Measurements from ENCODE around the gene SLC17A7. TPM values are rescaled to one million over a fixed set of nuclear protein-coding genes. Genes with fewer than 3 reads are reported as not detected.

SLC17A7 gene
- total RNA-seq, 4 donors from 2014 or later, result 0.60 to 1.2 (median 1.1) TPM

DNA sequence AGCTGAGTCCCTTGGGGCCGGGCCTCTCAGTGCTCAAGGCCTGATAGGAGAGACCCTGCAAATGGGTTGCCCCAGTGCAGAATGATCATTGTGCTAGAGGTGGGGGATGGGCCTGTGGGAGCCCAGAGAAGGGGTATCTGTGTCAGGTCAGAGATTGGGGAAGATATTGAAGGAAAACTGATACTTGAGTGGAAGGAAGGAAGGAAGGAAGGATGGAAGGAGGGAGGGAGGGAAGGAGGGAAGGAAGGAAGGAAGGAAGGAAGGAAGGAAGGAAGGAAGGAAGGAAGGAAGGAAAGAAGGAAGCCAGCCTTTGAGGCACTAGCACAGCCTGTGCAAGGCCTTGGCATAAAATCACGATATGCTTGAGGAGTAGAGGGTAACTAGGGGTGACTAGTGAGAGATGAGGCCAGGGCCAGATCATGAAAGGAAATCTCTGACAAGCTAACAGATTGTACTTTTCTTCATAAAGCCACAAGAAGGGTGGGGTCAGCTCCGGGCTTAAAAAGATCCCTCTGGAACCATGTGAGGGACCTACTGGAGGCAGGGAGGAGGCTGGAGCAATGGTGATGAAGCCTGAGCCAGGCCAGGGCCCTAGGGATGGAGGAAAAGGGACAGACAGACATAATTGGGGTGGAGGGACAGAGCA is 29.5 kb downstream of the SLC17A7 start:
- Histone ChIP-seq H3K4me1 (no peaks in the 10 kb centered on the region), H3K9me3 (no peaks in the 10 kb centered on the region), H3K36me3 (no peaks in the 10 kb centered on the region), H3K4me3 (no peak overlapping the region), H3K27me3 (peaks cover 16% of the 10 kb centered on the region), H3K27ac (no peak overlapping the region)
- TF ChIP-seq POLR2A (IDR thresholded peaks at IDR 0.05), result no peak
- TF ChIP-seq POLR2AphosphoS5 (IDR thresholded peaks at IDR 0.05), result no peak
- TF ChIP-seq EP300 (IDR thresholded peaks at IDR 0.05), result no peak
- TF ChIP-seq, protein P1, sequence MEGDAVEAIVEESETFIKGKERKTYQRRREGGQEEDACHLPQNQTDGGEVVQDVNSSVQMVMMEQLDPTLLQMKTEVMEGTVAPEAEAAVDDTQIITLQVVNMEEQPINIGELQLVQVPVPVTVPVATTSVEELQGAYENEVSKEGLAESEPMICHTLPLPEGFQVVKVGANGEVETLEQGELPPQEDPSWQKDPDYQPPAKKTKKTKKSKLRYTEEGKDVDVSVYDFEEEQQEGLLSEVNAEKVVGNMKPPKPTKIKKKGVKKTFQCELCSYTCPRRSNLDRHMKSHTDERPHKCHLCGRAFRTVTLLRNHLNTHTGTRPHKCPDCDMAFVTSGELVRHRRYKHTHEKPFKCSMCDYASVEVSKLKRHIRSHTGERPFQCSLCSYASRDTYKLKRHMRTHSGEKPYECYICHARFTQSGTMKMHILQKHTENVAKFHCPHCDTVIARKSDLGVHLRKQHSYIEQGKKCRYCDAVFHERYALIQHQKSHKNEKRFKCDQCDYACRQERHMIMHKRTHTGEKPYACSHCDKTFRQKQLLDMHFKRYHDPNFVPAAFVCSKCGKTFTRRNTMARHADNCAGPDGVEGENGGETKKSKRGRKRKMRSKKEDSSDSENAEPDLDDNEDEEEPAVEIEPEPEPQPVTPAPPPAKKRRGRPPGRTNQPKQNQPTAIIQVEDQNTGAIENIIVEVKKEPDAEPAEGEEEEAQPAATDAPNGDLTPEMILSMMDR (IDR thresholded peaks at IDR 0.05), result no peak
- 84% methylated on average over 3 of the region's 3 CpGs for WGBS
- no peak for DNase-seq (ENCODE audit: low spot score in 2 of 2)

DNA sequence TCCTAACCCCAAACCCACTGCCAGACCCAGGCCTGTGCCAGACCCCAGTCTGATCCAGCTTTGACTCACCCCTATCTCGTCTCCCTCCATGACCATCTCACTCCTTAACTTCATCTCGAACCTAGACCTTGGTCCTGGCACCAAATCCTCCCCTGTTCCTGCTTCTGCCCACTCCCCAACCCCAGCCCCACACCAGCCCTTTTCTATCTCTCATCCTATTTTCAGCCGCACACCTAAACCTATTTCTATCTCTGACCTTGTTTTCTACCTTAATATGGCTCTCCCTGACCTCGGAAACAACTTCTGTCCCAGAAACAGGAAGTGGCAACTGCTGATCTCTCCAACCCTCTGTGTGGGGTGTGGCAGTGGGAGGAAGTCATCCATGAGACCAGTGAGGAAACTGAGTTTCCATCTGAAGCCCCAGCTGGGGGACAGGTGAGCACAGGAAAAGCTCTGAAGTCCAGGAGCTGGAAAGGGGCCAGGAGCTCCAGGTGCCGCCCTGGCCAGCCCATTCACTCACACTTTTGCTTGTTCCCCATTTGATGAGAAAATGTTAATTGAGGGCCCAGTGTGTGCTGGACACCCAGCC is 31.8 kb downstream of the SLC17A7 start:
- H3K4me1 ChIP-seq, result no peaks in the 10 kb centered on the region
- 78% methylated on average over 5 of the region's 5 CpGs for WGBS
- H3K4me3 ChIP-seq, result no peak overlapping the region
- no peak for DNase-seq (ENCODE audit: low spot score in 2 of 2)
- H3K27ac ChIP-seq, result no peak overlapping the region
- no peaks in the 10 kb centered on the region for H3K9me3 ChIP-seq
- no peaks in the 10 kb centered on the region for H3K36me3 ChIP-seq
- TF ChIP-seq POLR2A (IDR thresholded peaks at IDR 0.05), result no peak
- TF ChIP-seq EP300 (IDR thresholded peaks at IDR 0.05), result no peak
- no peak for TF ChIP-seq POLR2AphosphoS5 (IDR thresholded peaks at IDR 0.05)
- TF ChIP-seq, protein P1 (IDR thresholded peaks at IDR 0.05), result no peak
- H3K27me3 ChIP-seq, result no peaks in the 10 kb centered on the region

DNA sequence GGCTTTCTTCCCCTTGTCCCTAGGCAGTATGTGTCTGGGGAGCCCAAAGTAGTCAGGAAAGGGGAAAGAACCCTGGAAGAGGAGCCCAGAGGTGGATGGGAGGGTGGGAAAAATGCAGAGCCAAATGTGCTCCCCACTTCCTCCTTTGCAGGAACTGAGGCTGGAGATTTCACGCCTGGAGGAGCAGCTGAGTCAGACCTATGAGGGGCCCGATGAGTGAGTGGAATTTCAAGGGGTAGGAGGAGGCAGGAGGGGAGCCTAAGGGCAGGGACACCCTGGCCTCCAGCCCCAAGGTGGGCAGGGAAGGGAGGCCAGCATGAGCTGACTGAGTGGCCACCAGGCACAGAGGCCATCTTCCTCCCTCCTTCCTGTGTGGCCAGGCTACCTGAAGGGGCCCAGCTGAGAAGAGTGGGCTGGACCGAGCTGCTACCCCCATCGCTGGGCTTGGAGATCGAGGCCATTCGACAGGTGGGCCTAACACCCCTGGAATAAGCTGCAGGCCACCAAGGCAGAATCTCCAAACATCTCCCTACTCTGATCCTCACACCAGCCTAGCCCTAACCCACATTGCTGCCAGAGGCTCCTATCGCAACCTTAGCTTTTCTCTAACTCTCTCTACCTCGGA is 32.4 kb downstream of the SLC17A7 start:
- DNase-seq (ENCODE audit: low spot score in 2 of 2), result no peak
- Histone ChIP-seq H3K27ac (no peak overlapping the region), H3K4me3 (no peak overlapping the region), H3K36me3 (no peaks in the 10 kb centered on the region), H3K4me1 (no peaks in the 10 kb centered on the region), H3K27me3 (no peaks in the 10 kb centered on the region), H3K9me3 (no peaks in the 10 kb centered on the region)
- TF ChIP-seq POLR2AphosphoS5 (IDR thresholded peaks at IDR 0.05) (no peak), POLR2A (IDR thresholded peaks at IDR 0.05) (no peak), EP300 (IDR thresholded peaks at IDR 0.05) (no peak)
- TF ChIP-seq, protein P1 (IDR thresholded peaks at IDR 0.05), result no peak
- 88% methylated on average over 8 of the region's 8 CpGs for WGBS

DNA sequence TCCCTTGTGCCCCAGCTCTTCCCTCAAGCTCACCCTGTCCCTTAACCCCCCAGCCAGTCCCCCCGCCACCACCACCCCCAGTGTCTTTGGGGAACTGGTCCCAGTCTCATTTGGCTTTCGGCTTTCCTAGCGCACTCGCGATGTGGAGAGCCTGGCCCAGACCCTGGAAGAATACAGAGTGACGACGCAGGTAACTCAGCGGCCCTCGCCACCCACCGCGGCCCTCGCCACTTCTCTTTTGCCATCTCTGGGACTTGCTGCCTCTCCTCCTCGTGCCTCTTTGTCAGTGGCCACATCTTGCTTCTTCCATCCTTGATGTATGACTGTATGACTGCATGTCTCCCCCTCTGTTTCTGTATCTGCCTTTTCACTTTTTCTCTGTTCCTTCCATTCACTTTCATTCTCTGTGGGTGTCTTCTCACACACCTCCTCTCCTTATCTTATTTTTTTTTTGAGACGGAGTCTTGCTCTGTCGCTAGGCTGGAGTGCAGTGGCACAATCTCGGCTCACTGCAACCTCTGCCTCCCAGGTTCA is 33.8 kb downstream of the SLC17A7 start:
- H3K27ac ChIP-seq, result no peak overlapping the region
- no peaks in the 10 kb centered on the region for H3K9me3 ChIP-seq
- DNase-seq (ENCODE audit: low spot score in 2 of 2), result no peak
- H3K27me3 ChIP-seq, result no peaks in the 10 kb centered on the region
- no peaks in the 10 kb centered on the region for H3K36me3 ChIP-seq
- 90% methylated on average over 16 of the region's 16 CpGs for WGBS
- no peak overlapping the region for H3K4me3 ChIP-seq
- TF ChIP-seq EP300 (IDR thresholded peaks at IDR 0.05), result no peak
- no peak for TF ChIP-seq POLR2A (IDR thresholded peaks at IDR 0.05)
- TF ChIP-seq, protein P1 (IDR thresholded peaks at IDR 0.05), result no peak
- TF ChIP-seq POLR2AphosphoS5 (IDR thresholded peaks at IDR 0.05), result no peak
- no peaks in the 10 kb centered on the region for H3K4me1 ChIP-seq

DNA sequence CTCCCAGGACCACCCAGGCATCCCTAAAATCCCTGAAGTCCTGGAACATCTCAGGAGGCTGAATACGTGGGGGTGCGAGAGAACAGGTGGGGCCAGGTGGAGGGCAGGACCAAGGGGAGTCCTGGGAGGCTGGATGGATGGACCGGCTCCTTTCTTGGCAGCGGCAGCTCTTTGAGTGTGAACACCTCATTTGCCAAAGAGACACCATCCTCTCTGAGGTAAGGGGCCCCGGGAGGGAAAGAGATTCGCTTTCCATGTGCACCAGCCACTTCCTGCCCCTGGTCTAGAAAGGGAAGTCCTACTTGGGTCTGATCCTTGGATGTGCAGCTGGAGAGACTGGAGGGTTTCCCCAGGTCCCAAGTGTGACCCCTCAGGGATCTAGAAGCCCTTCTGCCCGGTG is 34.2 kb downstream of the SLC17A7 start:
- Histone ChIP-seq H3K36me3 (no peaks in the 10 kb centered on the region), H3K27ac (no peak overlapping the region), H3K27me3 (no peaks in the 10 kb centered on the region), H3K4me3 (no peak overlapping the region), H3K4me1 (no peaks in the 10 kb centered on the region), H3K9me3 (no peaks in the 10 kb centered on the region)
- WGBS, result 81% methylated on average over 7 of the region's 7 CpGs
- DNase-seq (ENCODE audit: low spot score in 2 of 2), result no peak
- TF ChIP-seq, protein P1 (IDR thresholded peaks at IDR 0.05), result no peak
- TF ChIP-seq POLR2AphosphoS5 (IDR thresholded peaks at IDR 0.05) (no peak), EP300 (IDR thresholded peaks at IDR 0.05) (no peak), POLR2A (IDR thresholded peaks at IDR 0.05) (no peak)

All from suprapubic skin (tissue), 4 donors.